ENCODE measurements around the gene MRC2.

DNA sequence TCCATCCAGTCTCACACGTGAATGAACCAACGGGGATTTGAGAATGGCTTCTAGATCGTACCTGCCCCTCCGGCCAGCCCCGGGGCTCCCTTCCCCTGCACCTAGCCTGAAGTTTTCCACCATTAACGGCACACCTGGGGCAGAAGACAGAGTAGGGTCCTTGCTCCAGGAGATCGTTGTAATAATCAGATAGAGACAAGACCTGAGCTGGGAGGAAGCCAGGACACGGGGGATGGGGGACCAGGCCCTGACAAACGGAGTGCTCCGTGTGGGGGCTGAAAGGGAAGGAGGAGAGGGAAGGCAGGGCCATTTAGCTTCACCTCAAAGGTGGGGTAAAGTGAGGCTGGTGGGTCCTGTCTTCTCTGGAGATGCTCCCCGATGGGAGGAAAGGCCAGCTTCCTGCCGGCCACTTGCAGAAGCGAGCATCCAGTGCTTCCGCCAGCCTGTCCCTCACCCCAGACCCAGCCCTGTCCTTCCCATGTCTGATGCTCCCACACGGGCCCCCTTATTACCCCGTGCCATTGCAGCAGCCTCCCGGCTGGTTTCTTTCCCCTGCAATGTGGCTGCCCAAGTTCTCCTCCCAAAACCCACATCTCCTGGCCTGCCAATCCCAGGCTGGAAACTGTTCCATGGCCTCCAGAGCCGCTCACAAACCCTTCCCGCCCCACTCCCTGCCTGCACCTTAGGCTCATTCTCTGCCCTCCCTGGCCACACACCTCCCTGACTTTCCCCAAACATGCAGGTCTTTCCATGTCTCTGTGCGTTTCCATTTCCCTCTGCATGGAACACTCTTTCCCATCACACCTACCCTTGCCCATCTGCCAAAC lies 79.3 kb downstream of the MRC2 start:
- TF ChIP-seq CTCF (IDR thresholded peaks at IDR 0.05 in 2 of 3, conservative IDR thresholded peaks at IDR 0.05 in 1 of 3; ENCODE audit: borderline replicate concordance in 1 of 3, insufficient read depth in 1 of 3, low read depth in 2 of 3, low read length in 2 of 3) (no peak), ZNF274 (IDR thresholded peaks at IDR 0.05; ENCODE audit: low read depth, low read length) (no peak), SIN3A (IDR thresholded peaks at IDR 0.05; ENCODE audit: low read depth) (no peak), EZH2phosphoT487 (IDR thresholded peaks at IDR 0.05; ENCODE audit: borderline replicate concordance) (no peak), ELF1 (IDR thresholded peaks at IDR 0.05; ENCODE audit: borderline replicate concordance, low read depth) (no peak), POLR2A (IDR thresholded peaks at IDR 0.05; ENCODE audit: borderline replicate concordance, extremely low read depth, insufficient read depth, insufficient read length) (no peak), RAD21 (IDR thresholded peaks at IDR 0.05; ENCODE audit: low read depth) (no peak), EZH2 (IDR thresholded peaks at IDR 0.05) (no peak), POLR2AphosphoS5 (IDR thresholded peaks at IDR 0.05; ENCODE audit: low read depth, low read length) (no peak)
- TF ChIP-seq, protein P1, sequence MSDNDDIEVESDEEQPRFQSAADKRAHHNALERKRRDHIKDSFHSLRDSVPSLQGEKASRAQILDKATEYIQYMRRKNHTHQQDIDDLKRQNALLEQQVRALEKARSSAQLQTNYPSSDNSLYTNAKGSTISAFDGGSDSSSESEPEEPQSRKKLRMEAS (IDR thresholded peaks at IDR 0.05), result no peak
